Measurements from ENCODE around the gene LHX5.
A peak's percentile ranks its signal among the peaks of the same experiment; 100 is the strongest.

LHX5 gene

DNA sequence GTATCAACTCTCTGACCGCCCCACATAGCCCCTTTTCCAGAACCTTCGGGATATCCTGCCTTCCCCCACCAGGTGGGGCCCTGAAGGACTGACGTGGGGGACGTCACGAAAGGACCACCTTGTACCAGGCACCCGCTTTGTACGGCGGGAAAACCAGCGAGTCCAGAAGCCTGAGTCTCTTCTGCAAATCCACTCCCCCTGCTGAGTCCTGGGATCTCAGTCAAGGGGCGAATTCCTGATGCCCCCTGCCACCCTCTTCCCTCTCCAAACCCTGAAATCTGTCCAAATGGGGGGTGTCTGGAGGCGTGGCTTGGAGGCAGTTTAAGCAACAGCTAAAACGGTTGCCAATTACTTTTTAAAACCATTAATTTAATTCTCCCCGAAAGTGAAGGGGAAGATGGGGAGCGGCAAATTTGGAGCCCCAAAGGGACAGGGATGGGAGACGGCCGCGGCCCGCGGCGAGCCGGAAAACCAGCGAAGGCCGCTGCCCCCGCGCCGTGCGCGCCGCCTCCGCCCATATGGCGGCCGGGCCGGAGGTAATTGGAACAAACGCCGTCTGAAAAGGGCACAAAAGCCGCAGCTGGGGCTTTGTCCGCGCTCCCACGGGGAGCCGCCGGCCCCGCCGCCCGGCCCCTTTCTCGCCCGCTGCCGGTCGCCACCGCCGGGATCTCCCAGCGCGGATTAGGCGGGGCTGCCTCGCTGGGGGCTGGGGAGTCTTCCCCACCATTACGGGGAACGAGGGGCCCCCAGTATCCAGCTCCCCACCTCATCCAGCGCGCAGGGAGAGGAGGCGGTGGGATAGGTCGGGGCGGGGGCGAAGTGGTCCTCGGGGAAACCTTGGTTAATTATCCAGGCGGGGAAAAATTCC, 6.6 kb downstream of the LHX5 start:
- no peak for DNase-seq (ENCODE audit: low read depth)

DNA sequence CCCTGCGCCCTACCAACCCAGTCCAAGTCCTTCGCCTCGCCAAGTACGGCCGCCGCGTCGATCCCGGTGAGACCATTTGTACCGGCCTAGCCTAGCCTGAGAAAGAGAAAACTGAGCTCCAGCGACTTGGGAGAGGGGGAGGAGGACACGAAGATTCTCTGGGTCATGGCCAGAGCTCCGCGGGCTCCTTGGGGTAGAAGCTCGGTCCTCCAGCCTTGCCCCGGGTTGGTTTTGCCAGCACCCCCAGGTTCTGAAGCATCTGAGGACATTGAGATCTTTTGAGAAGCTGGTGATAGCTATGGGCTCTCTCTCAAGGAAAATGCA, 7.3 kb downstream of the LHX5 start:
- DNase-seq (ENCODE audit: low read depth): no peak

DNA sequence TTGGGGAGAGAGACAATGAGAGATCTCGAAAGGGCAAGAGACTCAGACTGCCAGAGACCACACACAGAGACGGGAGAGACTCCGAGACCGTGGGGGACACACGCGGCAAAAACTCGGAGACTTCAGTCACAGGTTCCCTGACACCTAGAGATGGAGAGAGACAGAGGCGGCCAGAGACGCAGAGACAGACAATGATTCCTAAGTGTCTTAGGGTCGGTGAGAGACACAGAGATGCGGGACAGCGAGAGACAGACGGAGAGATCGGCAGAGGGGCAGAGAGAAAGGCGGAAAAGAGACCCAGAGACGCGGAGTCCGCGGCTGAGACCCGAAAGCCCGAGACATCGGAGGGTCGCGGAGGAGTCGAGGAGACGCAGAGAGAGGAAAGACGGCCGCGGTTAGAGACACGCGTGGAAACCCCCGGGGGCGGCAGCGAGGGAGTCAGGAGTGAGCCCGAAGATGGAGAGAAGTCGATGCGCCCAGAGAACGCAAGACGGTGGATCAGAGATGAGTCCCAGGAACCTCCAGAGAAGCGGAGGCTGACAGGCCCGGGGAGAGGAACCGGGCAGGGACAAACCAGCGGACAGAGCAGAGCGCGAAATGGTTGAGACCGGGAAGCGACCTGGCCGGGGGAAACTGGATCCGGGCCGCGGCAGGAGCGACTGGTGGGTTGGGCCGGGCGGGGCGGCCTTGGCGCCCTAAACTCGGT, 7.8 kb downstream of the LHX5 start:
- no peak for DNase-seq (ENCODE audit: low read depth)

DNA sequence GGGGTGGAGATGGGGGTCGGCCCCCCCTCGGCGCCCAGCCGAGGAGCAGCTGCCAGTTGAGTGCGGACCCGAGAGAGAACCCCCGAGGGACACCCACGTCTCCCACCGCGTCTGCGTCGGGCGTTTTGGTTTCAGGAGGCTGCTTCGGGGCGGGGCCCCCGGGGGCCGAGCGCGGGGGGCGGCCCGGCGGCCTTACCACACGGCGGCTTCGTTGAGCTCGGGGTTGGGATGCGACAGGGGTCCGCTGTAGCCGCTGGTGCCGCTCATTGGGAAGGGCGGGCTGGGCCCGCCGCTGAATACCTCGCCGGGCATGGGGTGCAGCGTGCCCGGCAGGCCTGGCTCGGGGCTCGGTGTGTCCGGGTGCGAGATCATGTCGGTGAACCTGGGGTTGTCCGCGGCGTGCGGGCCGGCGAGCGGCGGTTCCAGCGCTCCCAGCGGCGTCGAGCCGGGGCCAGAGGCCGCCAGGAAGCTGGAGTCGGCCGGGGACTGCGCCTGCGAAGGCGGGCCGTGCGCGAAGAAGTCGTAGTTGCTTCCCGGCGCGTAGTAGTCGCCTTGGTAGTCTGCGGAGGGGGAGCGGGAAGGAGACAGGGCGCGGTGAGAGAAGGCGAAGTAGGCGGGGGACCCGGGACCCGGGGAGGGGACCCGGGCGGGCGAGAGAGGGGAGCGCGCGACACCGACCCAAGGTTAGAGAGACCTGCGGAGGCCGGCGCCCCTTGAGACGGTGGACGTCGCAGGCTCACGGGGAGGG, 8.5 kb downstream of the LHX5 start:
- no peak for DNase-seq (ENCODE audit: low read depth)

DNA sequence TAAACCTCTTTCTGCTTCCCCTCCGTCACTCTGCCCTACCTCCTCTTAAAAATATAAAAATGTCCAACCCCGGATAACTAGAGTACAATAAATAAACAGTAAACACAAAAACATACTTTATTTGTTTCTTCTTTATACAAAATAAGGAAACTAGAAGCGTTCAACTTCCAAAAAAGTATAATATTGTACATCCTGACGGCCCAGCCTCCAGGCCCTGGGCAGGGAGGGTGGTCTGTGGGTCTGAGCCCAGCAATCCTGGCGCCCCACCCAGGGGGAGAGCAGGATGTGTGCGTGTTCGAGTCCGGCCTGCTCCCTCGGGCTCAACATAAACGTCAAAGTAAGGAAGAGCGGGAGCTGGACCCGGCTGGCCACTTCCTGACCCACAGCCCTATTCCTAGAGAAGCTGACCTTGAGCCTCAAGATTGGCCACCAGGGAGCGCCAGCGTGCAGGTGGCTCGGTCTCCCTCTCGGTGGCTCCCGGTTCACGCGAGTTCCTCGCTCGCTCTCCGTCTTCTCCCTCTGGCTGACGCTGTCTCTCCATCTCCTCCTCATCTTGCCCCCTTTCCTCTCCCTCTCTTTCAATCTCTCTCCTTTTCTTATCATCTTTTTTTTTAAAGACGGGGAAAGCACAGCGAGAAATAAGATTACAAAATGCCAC, 9.4 kb downstream of the LHX5 start:
- peak; percentile 61 for DNase-seq (ENCODE audit: low read depth)

DNA sequence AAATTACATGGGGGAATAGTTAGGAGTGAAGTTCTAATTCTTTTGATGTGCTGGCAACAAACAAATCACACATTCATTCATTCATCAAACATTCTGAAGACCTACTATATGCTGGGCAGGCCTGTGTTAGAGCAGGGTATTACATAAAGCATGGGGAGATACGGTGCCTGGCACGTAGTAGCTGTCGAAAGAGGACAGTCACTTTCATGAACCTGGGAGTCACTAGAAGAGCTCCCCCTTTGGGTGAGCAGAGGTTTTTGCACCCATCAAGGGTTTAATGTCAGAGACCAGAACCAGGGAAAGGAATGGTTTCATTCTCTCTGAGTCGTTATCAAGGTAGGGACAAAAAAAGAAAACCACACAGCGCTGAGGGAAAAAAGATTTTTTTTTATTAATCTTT, 10.0 kb downstream of the LHX5 start:
- DNase-seq (ENCODE audit: low read depth): no peak

DNA sequence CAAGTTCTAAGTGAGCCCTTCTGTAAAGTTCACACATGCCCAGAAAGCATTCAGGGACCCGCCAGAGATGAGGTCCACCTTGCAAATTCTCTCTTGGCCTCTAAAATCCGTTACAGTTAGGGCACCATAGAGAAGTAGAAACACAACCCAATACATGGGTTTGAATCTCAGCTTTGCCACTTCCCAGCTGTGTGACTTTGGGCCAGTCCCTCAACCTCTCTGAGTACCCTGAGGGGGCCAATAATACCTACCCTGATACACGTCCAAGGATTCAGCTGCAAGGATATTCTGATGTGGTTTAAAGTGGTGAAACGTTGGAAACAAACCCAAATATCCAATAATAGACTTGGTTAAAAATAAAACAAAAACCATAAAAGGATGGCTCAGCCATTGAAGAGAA, 11.7 kb downstream of the LHX5 start:
- no peak for DNase-seq (ENCODE audit: low read depth)

DNA sequence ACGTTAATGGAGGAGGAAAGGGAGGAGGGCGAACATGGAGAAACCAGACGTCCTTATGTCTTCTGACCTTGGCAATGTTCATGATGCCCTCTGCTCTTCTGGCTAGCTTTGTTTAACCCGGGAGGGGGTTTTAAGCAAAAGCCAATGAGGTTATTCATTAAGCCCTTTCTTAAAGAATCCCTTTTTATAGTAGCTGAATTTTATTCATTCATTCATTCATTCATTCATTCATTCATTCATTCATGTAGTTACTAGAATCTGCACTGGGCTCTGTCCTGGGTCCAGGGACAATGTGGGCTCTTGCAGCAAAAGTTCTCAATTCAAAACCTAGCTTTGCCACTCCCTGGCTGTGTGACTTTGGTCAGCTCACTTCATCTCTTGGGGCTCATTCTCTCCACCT, 14.0 kb downstream of the LHX5 start:
- no peak for DNase-seq (ENCODE audit: low read depth)

DNA sequence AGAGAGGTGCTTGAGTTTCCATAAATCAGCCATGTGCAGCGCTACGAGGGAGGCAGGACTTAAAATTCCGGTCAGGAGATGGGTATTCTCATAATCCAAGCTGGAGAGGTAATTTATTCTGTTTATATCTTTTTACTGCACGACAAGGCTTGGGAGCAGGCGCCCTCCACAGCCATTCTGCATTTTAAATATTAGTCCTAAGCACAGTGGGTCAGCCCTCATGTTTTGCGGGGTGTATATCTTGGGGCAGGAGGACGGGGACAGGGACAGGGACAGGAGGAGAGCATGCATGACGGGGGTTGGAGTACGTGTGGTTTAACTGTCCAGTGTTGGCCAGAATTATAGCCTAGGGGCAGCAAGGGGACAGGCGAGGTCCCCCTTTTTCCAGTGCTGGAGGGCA, 14.5 kb downstream of the LHX5 start:
- DNase-seq (ENCODE audit: low read depth): no peak

DNA sequence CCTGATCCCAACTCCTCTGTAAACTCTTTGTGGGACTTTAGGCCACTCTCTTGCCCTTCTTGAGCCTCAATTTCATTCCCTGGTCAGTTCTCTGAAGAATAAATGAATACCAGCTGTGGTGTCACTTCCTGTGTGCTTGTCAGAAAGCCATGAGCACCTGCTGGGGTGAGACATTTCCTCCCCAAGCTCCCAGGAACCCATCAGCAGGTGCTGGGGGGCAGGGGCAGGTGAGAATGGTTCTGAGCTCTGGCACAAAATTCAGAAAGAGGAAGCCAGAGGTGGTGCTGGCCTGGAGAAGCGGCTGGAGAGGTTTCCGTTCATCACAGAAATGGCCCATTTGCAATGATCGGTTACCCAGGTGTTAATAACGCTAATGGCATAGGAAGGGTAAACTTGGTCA, 14.9 kb downstream of the LHX5 start:
- DNase-seq (ENCODE audit: low read depth): no peak

DNA sequence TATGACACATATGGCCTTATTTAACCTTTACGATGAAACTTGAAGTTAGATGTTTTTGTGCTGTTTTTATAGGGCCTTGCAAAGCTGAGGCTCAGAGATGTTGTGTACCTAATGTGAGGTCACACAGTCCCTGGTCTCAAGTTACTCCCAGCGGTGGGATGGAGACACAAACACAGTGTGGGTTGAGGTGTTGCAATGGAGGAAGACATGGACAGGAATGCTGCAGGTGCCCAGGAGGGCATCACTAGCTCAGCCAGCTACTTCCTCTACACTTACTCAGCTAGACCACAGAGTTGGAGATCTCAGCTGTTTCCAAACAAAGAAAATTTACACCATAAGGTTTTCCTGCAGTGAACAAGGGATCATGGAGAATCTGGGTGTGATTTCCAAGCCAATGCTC, 15.5 kb downstream of the LHX5 start:
- no peak for DNase-seq (ENCODE audit: low read depth)

DNA sequence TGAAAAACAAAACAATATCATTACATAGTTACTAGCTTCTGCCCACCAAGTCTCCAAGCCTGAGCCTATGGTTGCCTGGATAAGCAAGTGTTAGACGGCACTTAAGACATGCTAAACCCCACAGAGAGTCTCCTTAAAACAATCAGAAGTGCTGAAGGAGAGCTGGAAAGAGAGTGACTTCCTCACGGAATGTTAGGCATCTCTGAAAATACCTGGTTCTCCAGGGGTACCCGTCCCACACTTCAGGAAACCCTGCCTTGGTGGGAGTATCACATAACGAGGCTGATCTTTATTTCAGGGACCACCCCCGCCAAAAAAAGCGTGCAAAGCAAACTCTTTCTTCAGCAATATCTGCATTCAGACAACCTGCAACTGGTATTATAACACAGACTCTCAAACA, 18.3 kb downstream of the LHX5 start:
- DNase-seq (ENCODE audit: low read depth): no peak

DNA sequence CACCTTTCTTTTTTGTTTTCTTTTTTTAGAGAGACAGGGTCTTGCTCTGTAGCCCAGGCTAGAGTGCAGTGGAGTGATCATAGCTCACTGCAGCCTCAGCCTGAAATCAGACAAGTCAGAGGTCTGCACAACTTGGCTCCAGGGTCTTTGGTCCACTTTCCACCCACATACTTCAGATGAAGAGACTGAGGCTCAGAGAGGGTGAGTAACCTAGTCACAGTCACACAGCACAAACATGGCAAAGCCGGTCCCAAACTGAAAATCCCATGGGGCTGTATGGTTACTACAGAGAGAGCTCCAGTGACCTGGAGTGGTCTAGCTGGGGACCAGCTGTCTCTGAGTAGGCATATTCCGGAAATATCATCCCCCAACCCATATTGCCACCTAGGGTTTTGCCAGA, 19.2 kb downstream of the LHX5 start:
- DNase-seq (ENCODE audit: low read depth): no peak

DNA sequence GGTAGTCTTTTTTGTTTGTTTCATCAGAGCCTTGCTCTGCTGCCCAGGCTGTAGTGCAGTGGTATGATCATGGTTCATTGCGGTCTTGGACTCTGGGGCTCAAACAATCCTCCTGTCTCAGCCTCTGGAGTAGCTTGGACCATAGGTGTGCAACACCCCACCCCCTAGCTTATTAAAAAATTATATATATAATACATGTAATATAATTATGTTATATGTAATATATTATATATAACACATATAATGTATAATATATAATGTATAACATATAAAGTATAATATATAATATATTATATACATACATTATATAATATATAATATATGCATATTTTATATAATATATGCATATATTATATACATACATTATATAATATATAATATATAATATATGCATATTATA, 21.8 kb downstream of the LHX5 start:
- DNase-seq (ENCODE audit: low read depth): no peak

DNA sequence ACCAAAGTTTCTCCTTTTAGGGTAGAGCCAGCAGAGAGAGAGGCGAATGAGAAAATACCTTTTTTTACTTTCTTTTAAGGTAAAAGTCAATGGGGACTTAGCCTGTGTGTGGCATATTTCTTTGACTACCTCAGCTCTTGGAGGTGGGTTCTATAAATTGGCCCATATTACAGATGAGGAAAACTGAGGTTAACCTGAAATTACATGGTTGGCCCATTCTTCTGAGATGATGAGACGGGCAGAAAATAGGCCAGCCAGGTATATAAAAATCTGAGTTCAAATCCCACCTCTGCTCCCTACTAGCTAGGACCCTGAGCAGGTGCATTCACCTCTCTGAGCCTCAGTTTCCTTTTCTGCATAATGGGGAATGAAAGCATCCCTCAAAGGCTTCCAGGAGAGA, 22.4 kb downstream of the LHX5 start:
- no peak for DNase-seq (ENCODE audit: low read depth)

DNA sequence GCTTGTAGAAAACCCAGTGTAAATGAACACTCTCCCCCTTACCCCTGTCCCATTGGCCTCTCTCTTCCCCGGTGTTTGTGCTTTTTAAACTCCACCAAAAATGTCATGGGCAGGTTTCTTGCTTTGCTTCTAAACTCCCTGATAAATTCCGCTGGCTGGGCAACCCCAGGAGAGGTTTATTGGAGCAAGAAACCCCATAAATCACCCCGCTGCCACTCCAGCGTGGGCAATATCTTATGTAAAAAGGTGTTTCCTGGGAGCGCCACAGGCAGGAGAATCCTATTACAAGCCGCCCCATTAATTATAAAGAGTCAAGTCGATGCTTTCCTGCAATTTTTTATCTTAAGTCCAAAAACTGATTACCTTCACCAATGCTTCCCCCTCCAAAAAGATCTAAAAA, 22.8 kb downstream of the LHX5 start:
- no peak for DNase-seq (ENCODE audit: low read depth)

DNA sequence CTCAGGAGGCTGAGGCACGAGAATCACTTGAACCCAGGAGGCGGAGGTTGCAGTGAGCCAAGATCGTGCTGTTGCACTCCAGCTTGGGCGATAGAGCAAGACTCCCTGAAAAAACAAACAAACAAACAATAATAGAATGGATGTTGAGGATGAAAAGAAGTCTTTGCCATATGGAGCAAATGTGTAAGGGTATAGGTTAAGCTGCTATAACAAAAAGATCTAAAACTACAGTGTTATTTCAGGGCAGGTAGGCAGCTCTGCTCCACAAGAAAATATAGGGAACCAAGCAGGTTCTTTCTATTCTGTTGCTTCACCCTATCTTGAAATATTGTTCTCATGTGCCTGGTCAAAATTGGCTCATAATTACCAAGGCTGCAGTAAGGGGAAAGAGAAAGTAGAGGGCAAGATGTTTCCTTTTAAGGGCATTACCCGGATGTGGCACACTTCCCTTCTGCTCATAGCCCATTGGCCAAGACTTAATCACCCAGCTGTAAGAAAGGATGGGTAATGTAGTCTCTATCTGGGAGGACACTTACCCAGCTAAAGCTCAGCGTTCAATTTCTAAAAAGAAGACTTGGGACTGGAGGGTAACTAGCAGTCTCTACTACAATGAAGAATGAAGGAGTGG, 26.0 kb downstream of the LHX5 start:
- DNase-seq (ENCODE audit: low read depth): no peak

DNA sequence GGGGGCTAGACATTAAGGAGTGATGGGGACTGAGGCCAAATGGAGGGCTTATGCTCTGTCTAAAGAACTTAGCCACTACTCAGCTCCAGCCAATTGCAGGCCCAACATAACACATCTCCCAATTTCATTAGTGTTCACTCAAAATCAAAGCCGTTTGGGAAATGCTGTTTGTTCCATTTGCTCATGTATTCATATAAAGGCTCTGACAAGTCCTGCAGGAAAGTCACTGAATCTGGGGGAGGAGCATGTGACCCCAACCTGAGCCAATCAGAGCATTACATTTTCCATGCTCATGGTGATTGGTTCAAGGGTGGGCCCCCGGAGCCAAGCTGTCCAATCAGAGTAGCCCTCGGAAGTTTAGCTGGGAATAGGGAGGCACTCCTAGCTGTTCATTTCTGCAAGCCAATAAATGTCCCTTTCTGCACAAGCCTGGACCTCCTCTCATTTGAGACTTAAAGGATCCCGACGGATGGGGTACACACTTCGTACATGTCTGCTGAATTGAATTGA, 28.6 kb downstream of the LHX5 start:
- DNase-seq (ENCODE audit: low read depth): no peak

DNA sequence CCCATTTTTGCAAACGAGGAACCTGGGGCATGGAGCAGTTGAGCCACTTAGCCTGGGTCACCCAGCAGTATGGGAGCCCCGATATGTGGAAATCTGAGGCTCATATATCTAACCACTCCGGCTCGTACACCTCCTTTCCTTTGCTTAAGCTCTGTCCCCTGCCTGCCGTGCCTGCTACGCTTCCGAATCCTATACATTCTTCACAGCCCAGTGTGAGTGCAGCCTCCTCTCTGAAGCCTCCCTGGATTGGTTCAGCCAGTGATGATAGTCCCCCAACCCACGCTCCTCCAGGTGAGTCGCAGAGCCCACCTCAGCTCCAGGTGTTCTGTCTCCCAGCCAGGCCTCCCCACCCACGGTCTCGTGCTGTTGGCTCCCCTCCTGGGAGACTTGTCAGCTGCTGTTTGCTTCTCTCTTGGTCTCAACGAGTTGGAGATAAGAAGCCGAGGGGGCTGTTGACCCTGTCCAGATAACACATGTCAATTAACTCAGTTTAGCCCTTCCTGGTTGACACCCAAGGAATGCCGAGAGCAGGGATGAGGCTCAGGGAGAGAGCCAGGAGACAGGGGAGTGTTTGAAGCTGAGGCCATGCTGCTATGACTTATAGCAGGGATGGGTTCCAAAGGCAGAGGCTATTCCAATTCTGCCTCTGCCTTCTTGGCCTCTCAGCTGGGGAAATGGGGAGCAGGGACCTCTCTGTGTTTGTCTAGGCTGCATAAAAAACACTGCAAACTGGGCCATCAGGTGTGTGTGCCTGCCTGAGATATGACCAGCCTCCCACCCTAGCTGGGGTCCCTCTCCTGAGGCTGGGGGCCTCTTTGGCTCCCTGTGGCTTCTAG, 30.5 kb downstream of the LHX5 start:
- no peak for DNase-seq (ENCODE audit: low read depth)

DNA sequence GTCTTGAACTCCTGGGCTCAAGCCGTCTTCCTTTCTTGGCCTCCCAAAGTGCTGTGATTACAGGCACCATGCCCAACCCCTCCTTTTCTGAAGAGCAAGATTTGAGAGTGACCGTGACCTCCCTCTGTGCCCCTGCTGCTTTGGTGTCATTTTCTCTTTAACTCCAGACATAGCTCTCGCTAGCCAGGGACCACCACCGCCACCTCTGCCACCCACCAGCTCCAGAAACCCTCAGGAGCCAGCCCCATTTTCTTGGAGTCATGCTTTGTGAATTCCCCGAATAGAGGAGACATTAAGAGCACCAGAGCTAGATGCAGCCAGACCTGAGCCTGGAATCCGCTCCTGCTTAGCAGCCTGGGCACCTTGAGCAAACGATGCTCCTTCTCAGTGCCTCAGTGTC, 31.3 kb downstream of the LHX5 start:
- no peak for DNase-seq (ENCODE audit: low read depth)

DNA sequence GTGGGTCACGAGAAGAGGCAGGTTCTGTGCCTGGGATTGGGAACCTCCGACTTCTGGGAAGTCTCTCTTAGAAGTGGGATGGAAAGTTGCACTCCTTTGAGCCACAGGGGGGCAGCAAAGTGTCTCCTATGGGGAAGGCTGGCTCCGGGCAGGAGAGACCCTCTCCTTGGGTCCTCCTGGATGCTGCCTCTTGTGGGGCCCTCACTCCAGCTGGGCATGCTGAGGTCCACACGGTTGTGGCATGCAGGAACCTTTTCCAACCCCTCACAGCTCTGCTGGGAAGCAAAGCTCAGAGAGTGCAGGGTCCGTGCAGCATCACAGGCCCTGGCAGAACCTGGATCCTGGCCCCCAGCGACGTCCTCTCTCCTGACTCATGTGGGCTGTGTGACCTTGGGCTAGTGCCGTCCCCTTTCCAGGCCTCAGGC, 32.1 kb downstream of the LHX5 start:
- DNase-seq (ENCODE audit: low read depth): no peak
